ENCODE results near the gene RAC3.

RAC3 gene

DNA sequence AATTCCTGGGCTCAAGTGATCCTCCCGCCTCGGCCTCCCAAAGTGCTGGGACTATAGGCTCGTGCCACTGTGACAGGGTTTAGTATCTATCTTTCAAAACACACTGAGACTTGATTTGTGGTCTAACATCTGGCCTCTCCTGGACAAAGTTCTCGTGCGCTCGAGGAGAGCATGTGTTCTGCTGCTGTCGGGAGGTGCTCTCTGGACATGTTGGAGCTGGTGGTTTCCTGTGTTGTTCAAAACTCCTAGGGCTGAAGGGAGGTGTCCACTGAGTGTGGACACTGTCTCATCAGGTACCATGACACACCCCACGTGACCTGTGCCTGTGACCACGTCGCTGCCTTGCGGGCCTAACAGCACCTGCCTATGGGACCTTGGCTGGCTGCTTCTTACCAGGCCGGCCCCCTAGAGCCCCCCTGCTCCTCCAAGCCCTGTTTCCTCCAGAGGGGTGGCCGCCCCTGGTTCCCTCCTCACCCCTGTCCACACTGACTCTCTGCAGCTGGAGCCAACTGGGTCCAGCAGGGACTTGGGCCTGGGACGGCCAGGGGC lies 14.5 kb downstream of the RAC3 start:
- no peak for DNase-seq

DNA sequence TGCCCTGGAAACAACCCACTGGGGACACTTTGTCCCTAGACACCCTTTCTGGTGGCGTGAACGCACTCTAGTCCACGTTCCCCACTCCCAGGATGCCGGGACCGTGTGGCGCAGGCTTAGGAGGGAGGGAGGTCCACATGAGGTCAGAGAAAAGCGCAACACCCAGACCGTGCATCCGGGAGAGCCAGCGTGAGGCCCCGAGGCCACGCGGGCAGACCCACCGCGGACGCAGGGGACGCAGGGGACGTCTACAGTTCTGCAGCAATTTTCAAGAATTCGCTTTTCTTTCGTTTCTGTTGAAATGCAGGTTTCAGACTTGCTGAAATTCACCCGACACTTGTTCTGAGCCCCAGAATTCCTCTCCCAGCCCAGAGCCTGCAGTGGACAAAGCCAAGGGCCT lies 15.4 kb downstream of the RAC3 start:
- DNase-seq = no peak

DNA sequence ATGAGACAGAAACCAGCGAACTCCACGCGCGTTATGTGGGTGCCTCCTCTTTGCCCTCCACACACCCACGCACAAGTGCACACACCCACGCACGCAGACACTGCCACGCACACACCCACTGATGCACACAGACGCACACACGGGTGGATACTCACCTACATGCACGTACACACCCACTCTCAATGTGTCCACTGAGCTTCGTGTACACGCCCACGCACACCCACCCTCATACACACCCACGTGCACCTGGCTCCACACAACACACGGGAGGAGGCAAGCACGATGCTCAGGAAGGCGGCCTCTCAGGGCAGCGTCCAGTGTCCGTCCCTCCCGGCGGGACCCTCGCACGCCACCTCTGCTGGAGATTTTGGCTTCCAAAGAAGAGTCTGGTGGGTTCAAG lies 15.9 kb downstream of the RAC3 start:
- no peak for DNase-seq

DNA sequence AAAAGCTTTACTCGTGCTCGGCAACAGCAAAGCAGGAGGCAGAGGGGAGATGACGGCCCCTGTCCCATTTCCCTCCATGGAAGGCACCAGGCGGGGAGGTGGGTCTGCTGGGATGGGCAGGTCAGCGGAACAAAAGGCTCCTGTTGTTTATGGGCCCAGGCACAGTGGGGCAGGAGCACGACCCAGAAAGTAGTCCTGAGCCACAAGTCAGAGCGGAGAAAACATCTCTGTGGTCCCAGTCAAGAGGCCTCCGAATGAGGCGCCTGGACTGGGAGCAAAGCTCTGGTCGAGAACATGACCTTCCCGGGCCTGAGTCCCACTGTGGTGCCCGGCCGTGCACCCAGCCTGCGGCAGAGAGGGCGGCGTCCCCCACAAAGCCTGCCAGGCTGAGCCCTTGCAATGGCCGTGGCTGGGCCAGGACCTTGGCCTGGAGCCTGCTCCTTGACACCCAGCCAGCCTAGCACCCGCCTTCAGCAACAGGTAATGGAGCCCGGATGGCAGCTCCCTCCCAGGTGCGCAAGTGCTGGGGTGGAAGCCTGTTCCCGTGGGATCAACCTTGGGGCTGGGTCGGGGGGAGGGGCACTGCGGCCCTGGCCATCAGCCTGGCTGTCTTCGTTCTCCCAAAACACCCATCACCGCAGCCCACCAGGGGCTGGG lies 16.6 kb downstream of the RAC3 start:
- no peak for DNase-seq

DNA sequence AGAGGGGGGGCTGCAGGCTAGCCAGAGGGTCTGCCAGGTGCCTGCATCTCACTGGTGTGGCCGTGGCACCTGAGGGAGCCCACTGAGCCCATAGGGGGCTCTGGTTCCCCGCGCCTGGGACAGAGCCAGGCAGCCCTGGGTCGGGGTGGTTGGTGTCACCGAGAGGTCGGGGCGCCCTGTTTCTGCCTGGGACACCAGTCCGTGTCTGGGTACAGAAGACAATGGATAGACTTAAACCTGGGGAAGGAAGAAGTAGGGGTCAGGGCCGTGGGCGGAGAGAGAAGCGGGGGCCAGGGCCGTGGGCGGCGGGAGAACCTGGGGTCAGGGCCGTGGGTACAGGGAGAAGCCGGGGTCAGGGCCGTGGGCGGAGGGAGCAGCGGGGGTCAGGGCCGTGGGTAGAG lies 17.1 kb downstream of the RAC3 start:
- DNase-seq = no peak

DNA sequence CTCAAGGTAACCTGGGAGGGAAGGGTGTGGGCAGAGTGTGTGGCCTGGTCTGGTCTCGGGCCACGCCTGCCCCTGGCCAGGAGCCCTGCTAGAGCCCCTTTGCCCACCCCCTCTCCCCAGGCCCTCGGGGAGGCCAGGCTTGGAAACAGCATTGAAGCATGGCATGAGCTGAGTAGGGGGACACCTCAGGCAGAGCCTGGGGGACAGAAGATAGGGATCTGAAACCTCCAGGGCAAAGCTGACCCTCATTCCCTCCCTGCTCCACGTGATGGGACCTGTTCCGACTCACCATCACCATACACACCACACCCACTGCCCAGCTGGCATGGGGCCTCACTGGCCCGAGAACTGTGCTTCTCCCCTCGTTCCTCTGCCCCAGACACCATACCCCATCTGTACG lies 17.6 kb downstream of the RAC3 start:
- no peak for DNase-seq

DNA sequence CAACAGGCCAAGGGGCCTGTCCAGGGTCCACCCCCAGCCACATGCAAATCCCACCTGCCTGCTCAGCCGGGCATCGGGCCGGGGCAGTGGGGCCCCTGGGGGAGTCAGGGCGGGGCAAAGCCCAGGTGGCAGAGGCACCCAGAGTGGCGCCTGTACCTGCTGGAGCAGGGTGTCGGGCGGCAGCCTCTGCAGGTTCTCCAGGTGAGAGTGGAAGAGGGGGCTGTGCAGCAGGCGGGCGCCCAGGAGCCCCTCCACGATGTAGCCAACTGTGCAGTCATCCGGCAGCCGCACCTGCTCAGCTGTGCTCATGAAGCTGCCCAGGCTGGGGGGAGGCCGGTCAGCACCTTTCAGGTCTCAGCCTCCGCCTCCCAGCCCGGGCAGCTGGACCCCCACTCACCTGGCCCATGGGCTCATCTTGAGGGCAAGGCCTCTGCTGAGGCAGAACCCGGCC lies 18.1 kb downstream of the RAC3 start:
- DNase-seq = no peak

DNA sequence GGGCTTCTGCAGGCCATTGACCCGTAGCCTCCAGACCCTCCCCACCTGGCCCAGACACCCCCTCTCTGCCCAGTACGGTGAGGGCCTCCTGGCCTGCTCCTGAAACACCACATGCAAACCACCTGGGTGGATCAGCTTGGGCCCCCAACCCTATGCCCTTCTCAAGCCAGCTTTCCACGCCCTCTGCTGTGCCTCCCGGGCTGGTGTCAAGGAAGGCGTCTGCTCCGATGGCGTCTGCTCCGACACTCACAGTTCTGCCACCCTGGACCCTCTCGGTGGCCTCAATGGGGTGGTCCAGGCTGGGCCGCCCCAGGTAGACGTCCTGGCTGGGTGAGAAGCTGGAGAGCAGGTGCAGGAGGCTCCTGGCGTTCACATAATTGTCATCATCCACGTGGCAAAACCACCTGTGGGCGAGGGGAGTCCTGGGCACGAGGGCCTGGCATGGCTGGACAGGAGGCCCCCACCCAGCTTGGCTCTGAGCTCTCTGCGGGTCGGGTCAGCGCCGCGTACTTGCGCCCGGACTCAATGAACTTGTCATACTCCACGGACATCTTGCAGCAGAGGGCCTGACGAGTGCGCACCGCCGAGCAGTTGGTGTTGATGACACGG lies 18.8 kb downstream of the RAC3 start:
- DNase-seq = no peak

DNA sequence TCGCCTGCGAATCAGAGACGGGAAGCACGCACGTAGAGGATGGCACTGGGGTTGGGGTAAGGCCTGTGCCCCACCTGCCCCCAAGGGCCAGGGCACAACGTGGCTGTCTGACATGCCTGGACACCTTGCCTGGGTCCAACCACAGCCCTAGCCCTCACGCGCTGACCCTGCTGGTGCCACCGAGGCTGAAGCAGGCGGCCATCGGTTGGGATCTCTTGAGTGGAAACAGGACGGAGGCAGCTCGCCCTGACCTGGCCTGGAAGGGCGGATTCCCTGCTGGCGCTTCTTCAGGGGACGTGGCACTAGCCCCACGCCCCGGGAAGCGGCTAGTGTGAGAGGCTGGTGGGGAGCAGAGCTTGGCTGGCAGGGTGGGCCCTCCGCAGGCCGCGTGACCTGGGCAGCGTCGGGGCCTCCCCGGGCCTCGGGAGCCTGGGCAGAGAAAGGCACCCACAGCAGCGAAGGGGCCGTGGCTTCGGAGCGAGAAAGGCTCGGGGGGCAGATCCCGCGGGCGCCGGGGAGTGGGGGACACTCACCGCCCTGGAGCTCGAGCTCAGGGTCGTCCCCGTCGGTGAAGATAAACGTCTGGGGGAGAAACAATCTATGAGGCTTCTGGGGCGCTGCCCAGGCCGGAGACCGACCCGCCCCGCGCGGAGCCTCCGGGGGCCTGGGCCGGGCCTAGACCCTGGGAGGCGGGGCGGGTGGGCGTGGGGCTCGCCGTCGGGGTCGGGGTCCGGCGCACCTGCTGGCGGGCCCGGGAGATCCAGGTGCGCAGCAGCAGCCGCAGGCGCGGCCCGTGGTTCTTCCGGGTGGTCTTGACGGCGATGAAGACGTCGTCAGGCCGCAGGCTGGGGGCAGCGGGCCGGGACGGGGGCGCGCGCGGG lies 19.5 kb downstream of the RAC3 start:
- no peak for DNase-seq

DNA sequence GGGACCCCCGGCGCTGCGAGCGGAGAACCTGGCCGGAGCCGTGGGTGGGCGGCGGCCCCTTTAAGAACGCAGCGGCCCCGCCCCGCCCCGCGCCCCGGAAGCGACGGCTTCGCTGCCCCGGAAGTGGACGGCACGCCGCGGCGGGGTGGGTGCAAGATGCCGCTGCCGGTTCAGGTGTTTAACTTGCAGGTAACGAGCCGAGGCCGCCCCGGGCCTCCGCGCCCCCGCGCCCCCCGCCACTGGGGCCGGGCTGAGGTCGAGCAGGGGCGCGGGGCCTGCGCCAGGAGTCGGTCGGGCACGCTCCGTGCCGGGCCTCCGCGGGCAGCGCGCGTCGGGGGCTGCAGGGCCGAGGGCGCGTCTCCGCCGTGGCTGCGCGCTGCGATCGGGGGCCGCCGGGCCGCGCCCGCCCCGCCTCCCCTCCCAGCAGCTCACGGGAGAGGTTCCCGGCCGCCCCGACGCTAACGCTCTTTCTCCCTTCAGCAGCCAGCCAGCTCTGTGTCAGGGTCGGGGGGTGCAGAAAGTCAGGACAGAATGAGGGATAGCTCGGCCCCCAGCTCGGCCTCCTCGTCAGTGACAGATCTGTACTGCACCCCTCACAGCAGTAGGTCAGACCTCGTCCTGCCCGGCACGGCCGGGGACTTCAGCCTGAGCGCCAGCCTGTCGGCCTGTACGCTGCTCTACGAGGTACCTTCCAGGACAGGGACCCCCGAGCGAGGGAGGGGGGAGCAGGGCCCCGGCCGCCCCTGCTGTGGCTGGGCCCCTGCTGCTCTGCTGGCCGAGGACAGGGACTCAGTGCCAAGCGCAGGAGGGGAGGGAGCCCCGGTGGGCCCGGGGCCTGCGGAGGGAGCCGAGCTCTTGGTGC lies 20.5 kb downstream of the RAC3 start, which contains the start of the genes GPS1 and RFNG:
GPS1 (plus strand) TSS at position 123 of the 862 bp plus-strand sequence; CDS start at position 157, 34 bp downstream.
RFNG (minus strand) TSS at position 36 of the 862 bp plus-strand sequence. CDS start 45 bp downstream, outside the sequence.
- DNase-seq = peak; percentile 80

DNA sequence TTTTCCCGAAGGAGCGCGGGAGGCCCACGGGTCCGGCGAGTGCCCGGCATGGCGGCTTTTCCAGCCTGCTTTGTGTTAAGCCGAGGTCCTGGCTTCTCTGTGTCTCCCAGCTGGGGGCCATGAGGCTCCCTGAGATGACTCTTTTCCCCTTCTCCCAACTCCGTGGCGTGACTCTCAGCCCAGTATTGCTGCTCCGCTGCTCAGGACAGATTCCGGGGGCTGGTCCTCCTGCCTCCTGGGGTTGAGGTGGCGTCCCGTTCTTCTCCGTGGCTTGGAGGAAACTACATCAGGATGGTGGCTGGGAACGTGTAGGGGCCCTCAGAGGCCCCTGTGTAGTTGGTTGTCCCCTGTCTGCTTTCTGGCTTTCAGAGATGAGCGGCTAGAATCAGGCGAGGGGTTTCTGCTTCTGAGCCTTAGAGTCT lies 21.2 kb downstream of the RAC3 start:
- DNase-seq = no peak

DNA sequence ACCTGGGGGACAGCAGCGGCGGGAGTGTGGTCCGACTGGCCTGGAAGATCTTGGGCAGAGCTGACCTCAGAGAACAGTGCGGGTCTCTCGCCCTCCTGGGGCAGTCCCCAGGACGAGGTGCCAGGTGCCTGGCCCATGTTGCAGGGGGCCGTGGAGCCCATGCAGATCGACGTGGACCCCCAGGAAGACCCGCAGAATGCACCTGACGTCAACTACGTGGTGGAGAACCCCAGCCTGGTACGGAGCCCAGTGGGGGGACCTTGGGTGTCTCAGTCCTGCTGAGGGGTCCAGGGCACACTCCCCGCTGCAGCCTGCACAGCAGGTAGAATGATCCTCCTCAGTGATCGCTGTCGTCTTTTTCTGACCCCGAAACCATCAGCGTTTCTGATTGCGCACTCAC lies 21.7 kb downstream of the RAC3 start:
- no peak for DNase-seq

DNA sequence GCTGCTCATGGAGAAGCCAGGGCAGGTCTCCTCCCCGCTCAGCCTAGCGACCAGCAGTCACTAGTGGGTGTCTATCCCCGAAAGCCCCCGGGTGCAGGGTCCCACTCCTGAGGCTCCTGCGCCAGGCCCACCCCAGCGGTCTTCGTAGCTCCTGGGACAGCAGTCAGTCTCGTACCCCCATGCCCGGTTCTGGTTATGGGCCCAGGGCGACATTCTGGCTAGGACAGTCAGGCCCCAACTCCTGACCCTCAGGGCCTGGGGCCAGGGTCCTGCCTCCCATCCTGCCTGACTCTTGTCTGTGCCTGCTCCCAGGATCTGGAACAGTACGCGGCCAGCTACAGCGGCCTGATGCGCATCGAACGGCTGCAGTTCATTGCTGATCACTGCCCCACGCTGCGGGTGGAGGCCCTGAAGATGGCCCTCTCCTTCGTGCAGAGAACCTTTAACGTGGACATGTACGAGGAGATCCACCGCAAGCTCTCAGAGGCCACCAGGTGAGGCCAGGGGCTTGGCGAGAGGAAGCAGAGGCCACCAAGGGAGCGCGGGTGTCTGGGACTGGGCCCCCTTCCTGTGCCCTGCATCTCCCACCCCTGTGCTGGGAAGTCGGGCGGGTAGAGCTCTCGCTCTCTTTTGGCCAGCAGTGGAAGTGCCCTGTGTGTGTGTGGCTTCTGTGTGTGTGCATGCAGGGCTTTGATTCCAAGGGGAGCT lies 22.2 kb downstream of the RAC3 start:
- DNase-seq = no peak

DNA sequence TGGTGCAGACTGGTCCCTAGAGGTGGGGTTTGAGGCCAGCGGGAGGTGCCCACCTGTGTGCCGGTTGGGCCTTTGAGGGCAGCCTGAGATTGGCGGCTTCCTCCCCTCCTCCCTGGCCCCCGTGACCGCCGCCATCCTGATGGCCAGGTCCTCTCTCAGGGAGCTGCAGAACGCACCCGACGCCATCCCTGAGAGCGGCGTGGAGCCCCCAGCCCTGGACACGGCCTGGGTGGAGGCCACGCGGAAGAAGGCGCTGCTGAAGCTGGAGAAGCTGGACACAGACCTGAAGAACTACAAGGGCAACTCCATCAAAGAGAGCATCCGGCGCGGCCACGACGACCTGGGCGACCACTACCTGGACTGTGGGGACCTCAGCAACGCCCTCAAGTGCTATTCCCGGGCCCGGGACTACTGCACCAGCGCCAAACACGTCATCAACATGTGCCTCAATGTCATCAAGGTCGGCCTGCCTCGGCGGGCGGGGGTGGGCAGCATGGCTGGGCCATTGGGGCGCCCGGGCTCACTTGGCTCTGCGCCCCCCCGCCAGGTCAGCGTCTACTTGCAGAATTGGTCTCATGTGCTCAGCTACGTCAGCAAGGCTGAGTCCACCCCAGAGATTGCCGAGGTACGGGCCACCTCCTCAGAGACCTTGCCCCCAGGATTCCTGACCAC lies 23.0 kb downstream of the RAC3 start:
- no peak for DNase-seq

DNA sequence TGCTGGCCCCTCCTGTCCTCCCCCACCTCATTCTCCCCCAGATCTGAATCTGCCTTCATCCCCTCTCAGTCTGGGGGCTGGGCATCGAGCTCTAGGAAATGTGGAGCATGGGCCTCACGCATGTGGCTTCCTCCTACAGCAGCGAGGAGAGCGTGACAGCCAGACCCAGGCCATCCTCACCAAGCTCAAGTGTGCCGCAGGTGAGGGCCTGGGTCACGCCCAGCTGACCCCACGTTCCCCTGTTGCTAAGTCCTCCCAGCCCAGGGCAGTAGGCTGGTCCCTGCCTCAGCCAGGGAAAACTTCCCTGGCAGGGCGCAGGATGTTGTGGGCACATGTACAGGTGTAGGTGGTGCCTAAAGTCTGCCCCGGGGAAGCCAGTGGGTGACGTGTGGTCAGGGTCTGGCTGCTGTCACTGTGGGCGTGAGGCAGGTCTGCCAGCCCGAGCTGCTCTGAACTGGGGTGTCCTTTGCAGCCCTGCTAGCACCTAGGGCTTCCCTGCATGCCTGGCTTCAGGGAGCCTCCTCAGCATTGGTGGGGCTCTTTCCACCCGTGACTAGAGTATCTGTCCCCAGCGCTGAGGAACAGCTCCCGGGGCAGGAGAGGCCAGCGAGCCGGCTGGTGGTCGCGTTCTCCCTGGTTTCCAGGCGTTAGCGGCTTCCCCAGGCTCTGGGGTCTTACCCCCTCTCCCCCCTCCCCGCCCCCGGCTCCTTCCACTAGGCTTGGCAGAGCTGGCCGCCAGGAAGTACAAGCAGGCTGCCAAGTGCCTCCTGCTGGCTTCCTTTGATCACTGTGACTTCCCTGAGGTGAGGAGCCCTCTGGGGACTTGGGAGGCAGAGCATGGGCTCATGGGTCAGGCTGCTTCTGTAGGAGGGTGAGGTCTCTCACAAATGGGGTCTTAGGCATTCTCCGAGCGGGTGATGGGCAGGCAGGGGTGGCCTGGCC lies 23.8 kb downstream of the RAC3 start:
- DNase-seq = no peak

DNA sequence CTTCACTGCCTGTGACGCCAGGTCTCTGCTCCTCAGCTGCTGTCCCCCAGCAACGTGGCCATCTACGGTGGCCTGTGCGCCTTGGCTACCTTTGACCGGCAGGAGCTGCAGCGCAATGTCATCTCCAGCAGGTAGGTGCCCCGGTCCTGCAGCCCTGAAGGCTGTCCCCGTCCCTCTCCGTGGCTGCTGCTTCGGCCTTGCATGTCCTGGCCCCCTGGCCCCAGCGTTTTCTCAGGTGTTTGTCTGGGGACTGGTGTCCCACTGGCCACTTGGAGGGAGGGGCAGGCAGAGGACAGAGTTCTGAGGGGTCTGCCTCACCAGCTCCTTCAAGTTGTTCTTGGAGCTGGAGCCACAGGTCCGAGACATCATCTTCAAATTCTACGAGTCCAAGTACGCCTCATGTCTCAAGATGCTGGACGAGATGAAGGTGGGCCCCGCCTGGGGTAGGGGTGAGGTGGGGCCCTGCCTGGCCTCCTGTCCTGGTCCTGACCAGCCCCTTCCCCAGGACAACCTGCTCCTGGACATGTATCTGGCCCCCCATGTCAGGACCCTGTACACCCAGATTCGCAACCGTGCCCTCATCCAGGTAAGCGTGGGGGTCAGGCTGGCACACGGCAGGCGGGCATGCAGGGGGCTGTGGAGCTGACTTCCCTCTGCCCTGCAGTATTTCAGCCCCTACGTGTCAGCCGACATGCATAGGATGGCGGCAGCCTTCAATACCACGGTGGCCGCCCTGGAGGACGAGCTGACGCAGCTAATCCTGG lies 24.7 kb downstream of the RAC3 start:
- no peak for DNase-seq

DNA sequence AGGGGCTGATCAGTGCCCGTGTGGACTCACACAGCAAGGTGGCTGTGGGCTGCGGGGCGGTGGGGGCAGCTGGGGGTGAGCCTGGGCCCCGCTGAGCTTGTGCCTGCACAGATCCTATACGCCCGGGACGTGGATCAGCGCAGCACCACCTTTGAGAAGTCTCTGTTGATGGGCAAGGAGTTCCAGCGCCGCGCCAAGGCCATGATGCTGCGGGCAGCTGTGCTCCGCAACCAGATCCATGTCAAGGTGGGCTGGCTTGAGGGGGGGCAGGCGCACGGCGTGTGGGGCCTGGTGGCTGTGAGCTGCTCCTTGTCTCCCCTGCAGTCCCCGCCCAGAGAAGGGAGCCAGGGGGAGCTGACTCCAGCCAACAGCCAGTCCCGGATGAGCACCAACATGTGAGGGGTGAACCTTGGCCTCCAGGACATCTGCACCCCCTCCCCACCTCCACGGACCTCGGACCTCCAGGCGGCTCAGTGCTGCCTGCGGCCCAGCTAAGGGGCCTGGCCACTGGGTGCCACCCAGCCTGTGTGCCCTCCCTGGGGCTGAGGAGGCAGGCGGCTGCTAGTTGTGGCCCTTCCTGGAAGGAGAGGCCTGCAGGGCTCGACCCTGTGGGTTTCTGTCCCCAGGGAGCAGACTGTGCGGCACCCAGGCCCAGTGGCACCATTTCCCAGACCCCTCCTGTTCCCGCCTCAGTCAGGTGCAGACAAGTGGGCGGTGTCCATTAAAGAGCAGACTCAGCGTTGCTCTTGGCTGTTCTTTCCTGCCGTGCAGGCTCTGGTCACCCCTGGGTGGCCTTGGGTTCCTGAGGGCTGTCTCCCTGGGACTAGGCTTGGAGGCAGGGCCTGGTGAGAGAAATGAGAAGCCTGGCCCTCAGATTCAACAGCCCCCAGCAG lies 25.5 kb downstream of the RAC3 start:
- DNase-seq = no peak

Data from activated CD4-positive, alpha-beta T cell treated with anti-CD3 and anti-CD28 coated beads for 4 hours (primary cell).